Fibroblast of pulmonary artery (primary cell): ENCODE data around the gene FSTL3.
"Not testable (repeated sequence)": the region's sequence is repeated elsewhere in the genome, so short reads cannot be mapped to it uniquely, and the experiment has no call there.

Source experiments
- DNase-seq: peaks from one replicate; pipeline ENCODE4 v3.0.0-alpha.2; 2010; ENCODE audit warnings: low read depth
- H3K4me3 ChIP-seq: replicated peaks from 2 replicates; pipeline ENCODE4 v1.5.1; 2011; ENCODE audit warnings: low read depth, mild to moderate bottlenecking, control low read depth, low read length, moderate library complexity
- TF ChIP-seq, protein P1 (sequence below): IDR thresholded peaks from 2 replicates; pipeline ENCODE4 v1.5.1; 2011; ENCODE audit warnings: mild to moderate bottlenecking, control low read depth, low read length, inconsistent platforms; ENCODE audit errors: missing control alignments

The FSTL3 gene

GRCh38 chr19:676339-677105 is at the start of gene FSTL3:
Gene FSTL3, plus strand, starts transcription at chr19:676392. Its CDS starts 32 bp downstream, at chr19:676424.
- TF ChIP-seq, protein P1, sequence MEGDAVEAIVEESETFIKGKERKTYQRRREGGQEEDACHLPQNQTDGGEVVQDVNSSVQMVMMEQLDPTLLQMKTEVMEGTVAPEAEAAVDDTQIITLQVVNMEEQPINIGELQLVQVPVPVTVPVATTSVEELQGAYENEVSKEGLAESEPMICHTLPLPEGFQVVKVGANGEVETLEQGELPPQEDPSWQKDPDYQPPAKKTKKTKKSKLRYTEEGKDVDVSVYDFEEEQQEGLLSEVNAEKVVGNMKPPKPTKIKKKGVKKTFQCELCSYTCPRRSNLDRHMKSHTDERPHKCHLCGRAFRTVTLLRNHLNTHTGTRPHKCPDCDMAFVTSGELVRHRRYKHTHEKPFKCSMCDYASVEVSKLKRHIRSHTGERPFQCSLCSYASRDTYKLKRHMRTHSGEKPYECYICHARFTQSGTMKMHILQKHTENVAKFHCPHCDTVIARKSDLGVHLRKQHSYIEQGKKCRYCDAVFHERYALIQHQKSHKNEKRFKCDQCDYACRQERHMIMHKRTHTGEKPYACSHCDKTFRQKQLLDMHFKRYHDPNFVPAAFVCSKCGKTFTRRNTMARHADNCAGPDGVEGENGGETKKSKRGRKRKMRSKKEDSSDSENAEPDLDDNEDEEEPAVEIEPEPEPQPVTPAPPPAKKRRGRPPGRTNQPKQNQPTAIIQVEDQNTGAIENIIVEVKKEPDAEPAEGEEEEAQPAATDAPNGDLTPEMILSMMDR, result no peak
- DNase-seq, result no peak
- H3K4me3 ChIP-seq, result peak within 1 kb of the TSS; percentile 72

DNA sequence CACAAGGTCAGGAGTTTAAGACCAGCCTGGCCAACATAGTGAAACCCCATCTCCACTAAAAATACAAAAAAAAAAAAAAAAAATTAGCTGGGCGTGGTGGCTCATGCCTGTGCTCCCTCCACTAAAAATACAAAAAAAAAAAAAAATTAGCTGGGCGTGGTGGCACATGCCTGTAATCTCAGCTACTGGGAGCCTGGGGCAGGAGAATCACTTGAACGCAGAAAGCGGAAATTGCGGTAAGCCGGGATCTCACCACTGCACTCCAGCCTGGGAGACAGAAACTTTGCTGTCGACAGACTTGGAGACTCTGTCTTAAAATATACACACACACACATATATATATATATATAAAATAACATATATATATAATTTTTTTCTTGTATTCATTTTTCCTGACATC is 49.6 kb upstream of the FSTL3 start:
- H3K4me3 ChIP-seq, DNase-seq: not testable (repeated sequence)

GRCh38 chr19:628168-628567 is 48.0 kb upstream of the FSTL3 start:
- no peak for DNase-seq
- TF ChIP-seq, protein P1, result peak; percentile 20
- H3K4me3 ChIP-seq, result no peak overlapping the region

DNA sequence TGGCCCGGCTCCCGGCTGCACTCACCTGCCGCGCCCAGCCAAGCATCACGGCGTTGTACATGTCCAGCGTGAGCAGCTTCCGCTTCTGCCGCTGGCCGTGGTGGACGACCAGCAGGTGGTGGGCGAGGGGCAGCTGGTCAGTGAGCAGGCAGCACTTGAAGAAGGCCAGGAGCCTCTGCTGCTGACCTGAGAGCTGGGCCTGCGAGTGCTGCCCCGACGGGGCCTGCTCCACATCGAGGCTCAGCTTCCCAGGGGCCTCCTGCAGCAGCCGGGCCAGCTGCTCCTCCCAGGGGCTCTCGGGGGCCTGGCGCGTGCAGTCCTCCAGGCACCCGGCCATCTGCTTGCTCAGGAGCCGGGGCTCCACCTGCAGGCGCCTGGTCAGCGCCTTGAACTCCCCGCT is 46.7 kb upstream of the FSTL3 start:
- H3K4me3 ChIP-seq, result not testable (repeated sequence)

GRCh38 chr19:629961-630714 is 46.1 kb upstream of the FSTL3 start:
- TF ChIP-seq, protein P1, result no peak
- DNase-seq, result no peak
- H3K4me3 ChIP-seq, result no peak overlapping the region

More for the DNA sequence above, 46.7 kb upstream of the FSTL3 start:
- not testable (repeated sequence) for DNase-seq

DNA sequence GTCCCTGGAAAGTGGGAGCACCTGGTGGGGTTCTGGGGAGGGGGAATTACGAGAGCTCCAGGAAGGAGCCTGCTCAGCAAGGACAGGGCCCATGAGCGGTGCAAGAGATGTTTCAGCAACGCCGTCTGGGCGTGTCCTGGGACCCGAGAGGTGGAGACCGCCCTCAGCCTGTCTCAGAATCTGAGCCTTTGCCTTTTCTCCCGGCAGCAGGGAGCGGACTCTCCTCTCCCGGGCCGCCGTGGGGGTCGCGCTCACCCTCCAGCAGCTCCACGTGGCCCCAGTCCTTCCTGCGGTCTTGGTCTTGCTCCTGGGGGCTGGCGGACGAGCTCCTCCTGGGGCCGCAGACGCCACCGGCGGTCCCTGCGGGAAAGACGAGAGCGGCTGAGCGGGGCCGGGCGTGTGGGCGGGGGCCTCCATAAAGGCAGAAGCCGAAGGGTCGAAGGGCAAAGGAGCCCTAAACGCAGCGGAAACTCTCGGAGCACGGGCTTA is 43.6 kb upstream of the FSTL3 start:
- DNase-seq, result peak; percentile 56
- TF ChIP-seq, protein P1, result no peak
- H3K4me3 ChIP-seq, result peak overlapping the region; percentile 84

DNA sequence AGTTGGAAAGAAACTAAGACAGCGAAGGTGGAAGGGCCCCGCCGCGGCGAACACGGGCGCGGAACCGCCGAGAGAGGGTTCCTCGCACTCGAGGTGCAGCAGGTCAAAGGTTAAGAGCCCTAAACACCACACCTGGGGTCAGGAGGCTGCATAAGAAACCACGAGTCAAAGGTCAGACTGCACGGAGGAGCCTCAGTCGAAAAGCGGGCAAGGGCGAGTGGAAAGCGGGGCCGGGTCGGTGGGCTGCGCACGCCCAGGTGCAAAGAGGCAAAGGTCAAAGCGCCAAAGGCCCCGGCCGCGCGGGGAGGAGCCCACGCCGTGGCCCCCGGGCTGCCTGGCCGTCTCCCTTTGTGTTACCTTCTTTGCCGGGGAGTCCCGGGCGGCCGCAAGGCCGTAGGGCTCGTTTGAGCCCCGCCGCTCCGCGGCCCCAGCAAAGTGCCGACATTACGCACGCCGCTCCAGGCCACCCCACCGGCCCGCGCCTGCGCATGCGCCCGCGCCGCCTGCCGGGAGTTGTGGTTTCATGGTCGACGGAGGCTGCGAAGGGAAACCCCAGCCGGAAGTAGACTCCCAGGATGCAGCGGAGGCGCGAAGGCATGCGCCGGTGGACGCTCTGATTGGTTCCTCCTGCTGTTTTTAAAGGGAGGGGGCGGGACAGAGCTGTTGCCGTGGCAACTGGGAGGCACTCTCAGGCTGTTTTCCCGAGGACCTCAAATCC is 43.0 kb upstream of the FSTL3 start, which contains the start of gene POLRMT:
Gene POLRMT, minus strand, starts transcription at position 470 of the 718 bp plus-strand sequence. Its CDS starts 25 bp downstream, at position 445.
- peak within 1 kb of the TSS; percentile 91 for H3K4me3 ChIP-seq
- peak; percentile 99 for DNase-seq
- TF ChIP-seq, protein P1, result no peak
